HG03571 (cell line): ENCODE results near the gene AFAP1L1.
"Not testable (repeated sequence)": the region's sequence is repeated elsewhere in the genome, so short reads cannot be mapped to it uniquely, and the experiment has no call there.

ENCODE experiments used
- ATAC-seq: cut with Tn5 transposase; IDR thresholded peaks from one replicate; pipeline ENCODE4 v1.9.1; 2021; ENCODE audit not compliant: unreplicated experiment

The AFAP1L1 gene

GRCh38 chr5:149260761-149261160 lies 10.9 kb upstream of the AFAP1L1 start:
- no peak for ATAC-seq

GRCh38 chr5:149261246-149261645 lies 10.4 kb upstream of the AFAP1L1 start:
- no peak for ATAC-seq

GRCh38 chr5:149262315-149262714 lies 9.3 kb upstream of the AFAP1L1 start:
- ATAC-seq: no peak

GRCh38 chr5:149264439-149265067 lies 7.1 kb upstream of the AFAP1L1 start:
- peak; percentile 81 for ATAC-seq

- no peak for ATAC-seq
These were observed 6.6 kb upstream of the AFAP1L1 start for GRCh38 chr5:149265068-149265465.

GRCh38 chr5:149265597-149265996 lies 6.1 kb upstream of the AFAP1L1 start:
- ATAC-seq: no peak

GRCh38 chr5:149267241-149267973 lies 4.3 kb upstream of the AFAP1L1 start:
- no peak for ATAC-seq

- ATAC-seq: peak; percentile 47
These were observed 2.6 kb upstream of the AFAP1L1 start for GRCh38 chr5:149268928-149269557.

GRCh38 chr5:149271195-149271715 lies 404 bp upstream of the AFAP1L1 start:
- no peak for ATAC-seq

- not testable (repeated sequence) for ATAC-seq
These were observed 1.1 kb downstream of the AFAP1L1 start for GRCh38 chr5:149272781-149273180.

- no peak for ATAC-seq
These were observed 1.6 kb downstream of the AFAP1L1 start for GRCh38 chr5:149273237-149273636.

- ATAC-seq: no peak
These were observed 2.3 kb downstream of the AFAP1L1 start for GRCh38 chr5:149273950-149274349.

GRCh38 chr5:149274939-149275338 lies 3.3 kb downstream of the AFAP1L1 start:
- ATAC-seq: no peak

GRCh38 chr5:149277801-149278200 lies 6.1 kb downstream of the AFAP1L1 start:
- ATAC-seq: no peak

GRCh38 chr5:149278451-149279210 lies 7.0 kb downstream of the AFAP1L1 start:
- ATAC-seq: no peak

- no peak for ATAC-seq
These were observed 8.0 kb downstream of the AFAP1L1 start for GRCh38 chr5:149279661-149280060.

GRCh38 chr5:149280124-149280523 lies 8.5 kb downstream of the AFAP1L1 start:
- ATAC-seq: no peak

- no peak for ATAC-seq
These were observed 9.1 kb downstream of the AFAP1L1 start for GRCh38 chr5:149280802-149281201.

GRCh38 chr5:149282027-149282965 lies 10.6 kb downstream of the AFAP1L1 start:
- ATAC-seq: no peak

- ATAC-seq: no peak
These were observed 11.3 kb downstream of the AFAP1L1 start for GRCh38 chr5:149282966-149283332.
